HL-60 (cell line): ENCODE measurements around the gene FOXRED2.

Source experiments
- CTCF ChIP-seq: IDR thresholded peaks from one replicate; pipeline ENCODE4 v1.5.1; 2011; ENCODE audit warnings: low read length, control low read depth, inconsistent platforms; ENCODE audit not compliant: insufficient read depth
- GABPA ChIP-seq: IDR thresholded peaks from 2 replicates; pipeline ENCODE4 v1.6.1; 2012; ENCODE audit warnings: low read depth
- POLR2AphosphoS5 ChIP-seq: IDR thresholded peaks from 2 replicates; pipeline ENCODE4 v1.6.1; 2012; ENCODE audit warnings: low read depth
- REST ChIP-seq: IDR thresholded peaks from 2 replicates; pipeline ENCODE4 v1.6.1; 2012; ENCODE audit warnings: low read depth; ENCODE audit not compliant: insufficient replicate concordance
- SPI1 ChIP-seq: IDR thresholded peaks from 2 replicates; pipeline ENCODE4 v1.6.1; 2012; ENCODE audit warnings: low read depth, mild to moderate bottlenecking, borderline replicate concordance

DNA sequence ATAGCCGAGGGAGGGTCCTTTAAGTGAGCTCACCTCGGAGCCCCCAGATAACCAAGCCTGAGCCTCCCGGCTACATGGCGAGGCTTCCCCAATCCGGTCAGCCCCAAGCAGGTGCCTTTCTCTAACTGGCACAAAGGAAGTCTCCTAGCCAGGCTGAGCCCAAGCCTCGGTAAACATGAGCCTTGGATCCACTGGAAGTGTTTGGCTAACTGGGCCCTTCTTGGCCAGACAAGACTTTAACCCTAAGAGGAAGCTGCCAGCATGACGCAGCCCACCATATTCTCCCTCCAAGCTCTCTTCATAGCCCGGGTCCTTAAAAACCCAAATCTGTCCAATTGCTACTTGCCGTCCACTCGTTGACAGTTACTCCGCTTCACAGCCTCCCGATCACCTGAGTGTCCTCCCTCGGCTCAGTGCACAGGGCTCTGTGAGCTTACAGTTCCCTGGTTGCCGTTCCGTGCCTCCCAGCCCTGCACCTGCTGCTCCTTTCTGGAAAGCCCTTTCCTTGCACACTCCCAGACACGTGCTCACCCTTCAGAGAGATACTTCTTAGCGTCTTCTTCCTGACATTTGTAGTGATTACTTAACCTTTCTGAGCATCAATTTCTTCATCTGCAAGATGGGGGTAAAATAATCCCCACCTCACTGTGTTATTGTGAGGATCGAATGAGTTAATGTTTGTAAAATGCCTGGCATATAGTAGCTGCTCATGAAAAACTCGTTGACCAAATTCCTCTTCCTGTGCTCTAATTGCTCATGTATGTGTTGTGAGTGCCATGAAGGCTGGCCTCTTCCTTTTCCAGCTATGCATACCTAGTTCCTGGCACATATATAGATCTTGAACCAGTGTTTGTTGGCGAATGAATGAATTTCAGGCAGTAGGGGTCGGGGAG, 51.0 kb downstream of the FOXRED2 start:
- no peak for TF ChIP-seq REST
- TF ChIP-seq CTCF, result no peak
- TF ChIP-seq POLR2AphosphoS5, result no peak
- TF ChIP-seq GABPA, result no peak
- no peak for TF ChIP-seq SPI1
